ENCODE measurements around the gene KIAA1217.

The KIAA1217 gene

GRCh38 chr10:24596217-24596930 is 387.4 kb downstream of the KIAA1217 start:
- no peak for TF ChIP-seq CTCF (IDR thresholded peaks at IDR 0.05; ENCODE audit: borderline replicate concordance, insufficient read depth, low read depth, low read length)
- no peak overlapping the region for H3K4me3 ChIP-seq (ENCODE audit: low read depth, low read length)

- no peak overlapping the region for H3K4me3 ChIP-seq (ENCODE audit: low read depth, low read length)
- TF ChIP-seq CTCF (IDR thresholded peaks at IDR 0.05; ENCODE audit: borderline replicate concordance, insufficient read depth, low read depth, low read length) = no peak
These were observed 388.5 kb downstream of the KIAA1217 start for GRCh38 chr10:24597426-24597825.

Measured in GM12875 (cell line).